A549 treated with DMSO at 1 μM for 4 hours (cell line): ENCODE measurements around the gene E2F2. TPM values are rescaled to one million over a fixed set of nuclear protein-coding genes. Genes with fewer than 3 reads are reported as not detected.

Source experiments
- total RNA-seq: library from RNA; stranded (reverse); fragments of 200-300 nt; extraction: Qiagen RNA extraction; gene quantifications from 5 replicates; pipeline ENCODE4 v1.2.3, GENCODE V29; 2022; ENCODE audit warnings: low read depth

Gene E2F2, protein sequence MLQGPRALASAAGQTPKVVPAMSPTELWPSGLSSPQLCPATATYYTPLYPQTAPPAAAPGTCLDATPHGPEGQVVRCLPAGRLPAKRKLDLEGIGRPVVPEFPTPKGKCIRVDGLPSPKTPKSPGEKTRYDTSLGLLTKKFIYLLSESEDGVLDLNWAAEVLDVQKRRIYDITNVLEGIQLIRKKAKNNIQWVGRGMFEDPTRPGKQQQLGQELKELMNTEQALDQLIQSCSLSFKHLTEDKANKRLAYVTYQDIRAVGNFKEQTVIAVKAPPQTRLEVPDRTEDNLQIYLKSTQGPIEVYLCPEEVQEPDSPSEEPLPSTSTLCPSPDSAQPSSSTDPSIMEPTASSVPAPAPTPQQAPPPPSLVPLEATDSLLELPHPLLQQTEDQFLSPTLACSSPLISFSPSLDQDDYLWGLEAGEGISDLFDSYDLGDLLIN
- 2.5 to 3.4 TPM (median 3.2 TPM) in 5 replicates for total RNA-seq

DNA sequence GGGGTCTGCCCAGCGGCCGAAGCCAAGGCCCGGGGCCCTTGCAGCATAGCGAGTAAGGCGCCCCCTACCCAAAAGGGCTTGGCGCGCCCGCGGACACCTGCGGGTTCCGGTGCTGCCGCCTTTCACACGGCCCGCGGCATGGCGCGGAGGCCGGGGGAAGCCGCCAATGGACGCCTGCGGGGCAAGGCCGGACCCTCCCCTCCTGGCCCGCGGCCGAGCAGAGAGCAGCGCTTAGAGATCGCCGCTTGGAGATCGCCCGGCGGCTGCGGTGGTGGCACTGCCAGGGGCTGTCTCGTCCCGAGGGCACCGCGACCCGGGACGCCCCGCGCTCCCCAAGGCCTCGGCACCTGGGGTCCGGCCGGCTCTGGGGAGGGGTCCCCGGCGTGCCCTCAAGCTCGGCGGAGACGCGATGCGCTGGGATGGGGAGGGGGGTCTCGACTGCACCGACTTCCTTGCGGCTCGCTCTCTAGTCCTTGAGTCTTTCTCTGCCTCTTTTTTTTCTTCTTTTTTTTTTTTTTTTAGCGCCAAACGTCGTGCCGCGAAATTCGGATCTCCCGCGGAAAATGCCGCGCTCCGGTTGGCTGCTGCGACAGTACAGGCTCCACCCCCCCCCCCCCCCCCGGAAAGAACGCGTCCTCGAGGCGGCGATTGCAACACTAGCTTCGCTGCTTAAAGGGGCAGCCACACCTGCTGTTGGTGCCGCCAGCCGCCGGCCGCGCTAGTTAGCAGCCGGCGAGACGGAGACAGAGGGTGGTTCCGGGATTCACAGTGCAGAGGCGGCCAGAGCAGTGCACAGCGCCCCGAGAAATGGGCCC, at the start of gene E2F2:
E2F2 (minus strand) TSS at position 487 of the 815 bp plus-strand sequence; CDS start at position 47, 440 bp downstream.

GRCh38 chr1:23559136-23559984, 28.3 kb upstream of the E2F2 start, which contains the start of gene ID3:
ID3 (minus strand) TSS chr1:23559501; CDS start chr1:23559426, 75 bp downstream.

GRCh38 chr1:23483321-23484252, 47.4 kb downstream of the E2F2 start, which contains the start of gene ASAP3:
ASAP3 (minus strand) TSS chr1:23484179; CDS start chr1:23484133, 46 bp downstream.

Other genes starting within 250 kb of the E2F2 start
- 155 to 185 TPM (median 178 TPM) in 5 replicates for gene HNRNPR, start 186.9 kb downstream of the E2F2 start, total RNA-seq
- gene ZNF436, start 161.4 kb downstream of the E2F2 start, total RNA-seq, result 5.2 to 5.9 TPM (median 5.7 TPM) in 5 replicates
- gene TCEA3, start 106.5 kb downstream of the E2F2 start, total RNA-seq, result 0.33 to 0.69 TPM (median 0.44 TPM) in 4 of 5 replicates, not detected in the other
- gene ASAP3, start 47.1 kb downstream of the E2F2 start, total RNA-seq, result 2.5 to 3.6 TPM (median 3.1 TPM) in 5 replicates
- gene ID3, start 28.3 kb upstream of the E2F2 start, total RNA-seq, result 221 to 391 TPM (median 325 TPM) in 5 replicates
- 1,265 to 1,459 TPM (median 1,357 TPM) in 5 replicates for gene RPL11, start 160.6 kb upstream of the E2F2 start, total RNA-seq
- 28.1 to 32.6 TPM (median 30.8 TPM) in 5 replicates for gene ELOA, start 212.2 kb upstream of the E2F2 start, total RNA-seq
- gene PITHD1, start 247.2 kb upstream of the E2F2 start, total RNA-seq, result 33.5 to 46.7 TPM (median 38.2 TPM) in 5 replicates